ENCODE data around the gene CIITA.

CIITA gene

DNA sequence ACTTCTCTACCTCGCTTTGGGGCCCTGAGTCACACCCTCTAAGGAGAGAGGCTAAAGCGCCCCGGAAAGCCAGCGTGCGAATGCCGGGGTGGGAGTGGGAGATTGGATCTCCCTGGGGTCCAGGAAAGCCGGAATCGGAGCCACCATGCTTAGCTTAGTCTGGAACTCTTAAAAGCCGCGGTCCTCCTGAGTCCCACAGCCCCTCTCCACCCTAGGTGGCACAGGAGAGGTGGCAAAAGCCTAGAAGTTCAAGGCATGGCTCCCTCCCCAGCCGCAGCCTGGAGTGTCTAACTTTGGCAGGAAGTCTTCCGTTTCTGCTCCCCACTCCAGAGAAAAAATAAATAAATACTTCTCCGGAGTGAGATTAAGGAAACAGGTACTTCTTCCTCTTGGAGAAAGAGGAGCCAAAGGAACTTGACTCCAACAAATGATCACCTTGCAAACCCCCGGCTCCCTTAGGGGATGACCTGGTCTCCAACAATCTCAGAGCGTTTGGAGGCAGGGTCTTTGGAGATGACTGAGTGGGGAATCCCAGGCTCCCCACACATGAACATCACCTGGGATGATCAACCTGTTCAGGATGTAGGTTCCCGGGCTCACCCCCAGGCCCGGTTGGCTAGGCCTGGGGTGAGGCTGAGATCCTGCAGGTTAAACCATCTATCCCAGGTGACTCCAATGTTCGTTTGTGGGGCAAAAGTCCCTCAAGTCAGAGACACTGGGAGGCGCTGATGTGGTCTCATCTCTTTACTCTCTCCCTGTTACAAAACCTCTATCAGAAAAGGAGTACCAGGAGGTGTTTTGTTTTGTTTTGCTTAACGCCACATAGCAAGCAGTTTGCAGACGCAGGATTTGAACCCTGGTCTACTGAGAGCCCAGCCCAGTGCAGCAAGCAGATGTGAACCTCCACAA, 2.9 kb downstream of the CIITA start:
- DNase-seq (ENCODE audit: low read depth in 2 of 2, low spot score in 1 of 2) = no peak

GRCh38 chr16:10880594-10881452, 3.8 kb downstream of the CIITA start:
- DNase-seq (ENCODE audit: low read depth in 2 of 2, low spot score in 1 of 2) = no peak

DNA sequence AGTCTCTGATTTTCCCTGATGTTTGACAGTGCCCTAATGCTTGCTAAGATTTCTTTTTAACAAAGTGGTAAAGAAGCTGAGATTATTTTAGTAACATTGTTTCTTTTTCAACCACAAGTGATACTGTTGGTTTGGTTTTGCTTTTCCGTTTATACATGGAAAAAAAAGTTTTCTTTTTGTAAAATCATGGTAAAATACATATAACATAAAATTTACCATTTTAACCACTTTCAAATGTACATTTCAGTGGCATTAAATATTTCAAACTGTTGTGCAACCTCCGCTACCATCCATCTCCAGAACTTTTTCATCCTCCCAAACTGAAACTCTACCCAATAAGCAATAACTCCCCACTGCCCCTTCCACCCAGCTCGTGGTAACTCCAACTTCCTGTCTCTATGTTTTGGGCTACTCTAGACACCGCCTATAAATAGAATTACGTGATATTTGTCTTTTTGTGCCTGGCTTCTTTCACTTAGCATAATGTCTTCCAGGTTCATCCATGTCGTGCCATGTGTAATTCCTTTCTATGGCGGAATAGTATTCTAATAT, 4.6 kb downstream of the CIITA start:
- DNase-seq (ENCODE audit: low read depth in 2 of 2, low spot score in 1 of 2) = no peak

- no peak for DNase-seq (ENCODE audit: low read depth in 2 of 2, low spot score in 1 of 2)
Measured at GRCh38 chr16:10883004-10883403, 6.0 kb downstream of the CIITA start.

DNA sequence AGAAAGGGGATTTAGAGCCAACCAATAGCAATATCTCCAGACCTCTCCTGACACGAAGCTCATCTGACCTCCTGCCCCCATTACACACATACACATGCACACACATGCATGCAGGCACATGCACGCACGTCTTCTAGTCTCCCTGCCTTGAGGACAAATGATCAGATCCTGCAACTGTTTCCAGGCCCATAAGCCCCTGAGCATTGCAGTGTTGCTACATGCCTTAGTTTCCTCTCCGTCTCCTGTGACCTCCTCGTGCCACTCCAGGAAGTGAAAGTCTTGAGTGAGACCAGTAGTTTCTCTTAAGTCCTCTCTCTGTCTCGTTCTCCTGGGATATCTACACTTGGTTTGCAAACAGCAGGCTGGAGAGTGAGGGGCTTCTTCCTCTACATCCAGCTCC, 8.2 kb downstream of the CIITA start:
- DNase-seq (ENCODE audit: low read depth in 2 of 2, low spot score in 1 of 2) = no peak

DNA sequence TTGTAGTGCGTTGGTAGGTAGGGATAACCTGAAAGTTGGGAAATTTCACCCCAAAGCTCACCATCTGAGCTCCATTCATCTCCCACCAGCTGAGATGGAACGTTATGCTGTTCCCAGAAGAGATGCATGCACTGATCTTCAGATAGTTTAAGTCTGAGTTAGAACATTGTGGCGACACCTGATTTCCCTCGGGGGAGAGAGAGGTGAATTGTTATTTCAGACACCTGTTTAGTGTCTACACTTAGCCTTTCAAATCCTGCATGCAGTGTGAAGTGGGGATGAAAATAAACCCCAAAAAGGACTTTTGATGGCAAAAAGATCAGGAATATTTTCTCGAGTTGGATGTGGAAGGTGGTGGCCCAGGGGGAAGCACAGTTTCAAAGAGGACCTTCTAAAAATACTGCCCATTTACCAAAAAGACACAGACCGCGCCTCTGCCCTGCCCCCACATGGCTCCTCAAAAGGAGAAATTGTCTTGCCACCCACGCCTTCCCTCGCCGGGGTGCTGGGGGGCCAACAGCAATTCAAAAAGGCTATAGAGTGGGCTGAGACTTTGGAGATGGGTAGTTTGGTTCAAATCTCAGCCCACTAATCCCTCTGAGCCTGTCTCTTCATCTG, 11.4 kb downstream of the CIITA start:
- DNase-seq (ENCODE audit: low read depth in 2 of 2, low spot score in 1 of 2) = no peak

GRCh38 chr16:10889855-10890254, 12.9 kb downstream of the CIITA start:
- no peak for DNase-seq (ENCODE audit: low read depth in 2 of 2, low spot score in 1 of 2)

DNA sequence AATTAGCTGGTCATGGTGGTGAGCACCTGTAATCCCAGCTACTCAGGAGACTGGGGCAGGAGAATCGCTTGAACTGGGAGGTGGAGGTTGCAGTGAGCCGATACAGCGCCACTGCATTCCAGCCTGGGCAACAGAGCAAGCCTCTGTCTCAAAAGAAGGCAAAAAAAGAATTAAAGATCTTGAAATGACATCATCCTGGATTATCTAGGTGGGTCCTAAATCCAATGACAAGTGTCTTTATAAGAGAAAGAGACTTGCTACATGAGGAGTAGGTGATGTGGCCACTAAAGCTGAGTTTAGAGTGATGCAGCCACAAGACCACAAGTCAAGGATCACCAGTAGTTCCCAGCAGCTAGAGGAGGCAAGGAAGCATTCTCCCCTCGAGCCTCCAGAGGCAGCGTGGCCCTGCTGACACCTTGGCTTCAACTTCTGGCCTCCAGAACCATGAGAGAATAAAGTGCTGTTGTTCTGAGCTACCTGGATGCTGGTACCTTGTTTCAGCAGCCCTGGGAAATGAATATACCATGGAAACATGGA, 15.8 kb downstream of the CIITA start:
- DNase-seq (ENCODE audit: low read depth in 2 of 2, low spot score in 1 of 2) = no peak

- no peak for DNase-seq (ENCODE audit: low read depth in 2 of 2, low spot score in 1 of 2)
Measured at GRCh38 chr16:10895053-10895946, 18.3 kb downstream of the CIITA start.

- DNase-seq (ENCODE audit: low read depth in 2 of 2, low spot score in 1 of 2) = no peak
Measured at GRCh38 chr16:10896165-10896564, 19.2 kb downstream of the CIITA start.

- DNase-seq (ENCODE audit: low read depth in 2 of 2, low spot score in 1 of 2) = no peak
Measured at GRCh38 chr16:10896723-10897122, 19.7 kb downstream of the CIITA start.

DNA sequence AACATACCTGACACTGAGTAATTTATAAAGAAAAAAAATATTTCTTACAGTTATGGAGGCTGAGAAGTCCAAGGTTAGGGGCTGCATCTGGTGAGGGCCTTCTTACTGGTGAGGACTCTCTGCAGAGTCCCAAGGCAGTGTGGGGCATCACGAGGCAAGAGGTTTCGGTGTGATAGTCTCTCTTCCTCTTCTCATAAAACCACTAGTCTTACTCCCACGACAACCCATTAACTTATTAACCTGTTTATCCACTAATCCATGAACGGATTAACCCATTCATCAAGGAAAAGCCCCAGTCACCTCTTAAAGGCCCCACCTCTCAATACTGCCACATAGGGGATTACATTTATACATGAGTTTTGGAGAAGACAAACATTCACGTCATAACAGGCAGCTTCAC, 20.1 kb downstream of the CIITA start:
- DNase-seq (ENCODE audit: low read depth in 2 of 2, low spot score in 1 of 2) = no peak

DNA sequence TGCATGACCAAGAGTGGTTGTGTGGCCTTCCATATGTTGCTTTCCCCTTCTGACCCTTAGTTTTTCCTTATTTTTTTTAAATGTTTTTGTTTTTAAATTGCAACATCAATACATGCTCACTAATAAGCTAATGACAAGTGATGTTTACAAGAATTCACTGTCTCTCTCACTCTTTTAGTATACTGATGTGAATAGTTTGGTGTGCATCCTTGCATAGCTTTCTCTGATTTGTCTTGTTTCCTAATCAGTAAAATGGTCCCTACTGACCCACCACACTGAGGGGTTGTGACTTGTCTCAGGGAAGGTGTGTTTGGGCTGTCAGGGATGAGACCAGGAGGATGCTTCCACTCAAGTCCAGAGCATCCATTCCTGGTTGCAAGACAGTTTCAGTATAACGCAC, 26.0 kb downstream of the CIITA start:
- DNase-seq (ENCODE audit: low read depth in 2 of 2, low spot score in 1 of 2) = no peak

GRCh38 chr16:10906482-10906881, 29.5 kb downstream of the CIITA start:
- DNase-seq (ENCODE audit: low read depth in 2 of 2, low spot score in 1 of 2) = no peak

- no peak for DNase-seq (ENCODE audit: low read depth in 2 of 2, low spot score in 1 of 2)
Measured at GRCh38 chr16:10906914-10907756, 30.1 kb downstream of the CIITA start.

GRCh38 chr16:10907757-10908045, 30.7 kb downstream of the CIITA start:
- no peak for DNase-seq (ENCODE audit: low read depth in 2 of 2, low spot score in 1 of 2)

DNA sequence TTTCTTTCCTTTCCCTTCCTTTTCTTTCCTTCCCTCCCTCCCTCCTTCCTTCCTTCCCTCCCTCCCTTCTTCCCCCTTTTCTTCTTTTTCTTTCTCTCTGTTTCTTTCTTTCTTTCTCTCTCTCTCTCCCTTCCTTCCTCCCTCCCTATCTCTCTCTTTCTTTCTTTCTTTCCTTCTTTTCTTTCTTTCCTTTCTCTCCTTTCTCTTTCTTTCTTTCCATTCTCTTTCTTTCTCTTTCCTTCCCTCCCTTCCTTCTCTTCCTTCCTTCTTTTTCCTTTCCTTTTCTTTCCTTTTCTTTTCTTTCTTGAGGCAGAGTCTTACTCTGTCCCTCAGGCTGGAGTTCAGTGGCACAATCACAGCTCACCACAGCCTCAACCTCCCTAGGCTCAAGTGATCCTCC, 34.3 kb downstream of the CIITA start:
- DNase-seq (ENCODE audit: low read depth in 2 of 2, low spot score in 1 of 2) = no peak

- no peak for DNase-seq (ENCODE audit: low read depth in 2 of 2, low spot score in 1 of 2)
Measured at GRCh38 chr16:10916534-10916933, 39.5 kb downstream of the CIITA start.

GRCh38 chr16:10918294-10919002, 41.4 kb downstream of the CIITA start:
- DNase-seq (ENCODE audit: low read depth in 2 of 2, low spot score in 1 of 2) = peak; percentile 65 to 66

Data from stimulated activated CD8-positive, alpha-beta memory T cell treated with anti-CD3 and anti-CD28 coated beads, Interleukin-4, amount 100 ng/mL, for 4 hours (primary cell).